NCI-H510A (cell line): Measurements from ENCODE around the gene TULP3.

Source experiments
- DNase-seq: peaks from one replicate; lab custom pipeline; 2025; lab: John Stamatoyannopoulos, UW

TULP3 gene

DNA sequence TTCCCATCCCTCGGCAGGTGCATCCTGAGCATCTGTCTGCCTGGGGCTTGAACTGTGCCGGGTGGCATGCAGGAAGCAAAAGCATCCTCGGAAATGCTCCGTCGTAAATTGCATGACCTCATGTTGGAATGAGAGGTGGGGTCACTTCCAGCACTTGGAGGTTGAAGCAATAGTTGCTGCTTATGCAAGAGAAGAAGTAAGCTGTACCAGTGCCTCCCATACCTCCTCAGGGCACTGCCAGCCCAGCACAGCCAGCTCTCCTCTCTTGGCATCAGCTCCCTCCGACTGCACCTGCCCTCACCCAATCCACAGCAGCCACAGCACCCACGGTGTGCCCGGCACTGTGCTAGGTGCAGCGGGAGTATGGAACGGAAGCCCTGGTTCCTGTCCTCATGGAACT is 80.1 kb downstream of the TULP3 start:
- peak; percentile 11 for DNase-seq

DNA sequence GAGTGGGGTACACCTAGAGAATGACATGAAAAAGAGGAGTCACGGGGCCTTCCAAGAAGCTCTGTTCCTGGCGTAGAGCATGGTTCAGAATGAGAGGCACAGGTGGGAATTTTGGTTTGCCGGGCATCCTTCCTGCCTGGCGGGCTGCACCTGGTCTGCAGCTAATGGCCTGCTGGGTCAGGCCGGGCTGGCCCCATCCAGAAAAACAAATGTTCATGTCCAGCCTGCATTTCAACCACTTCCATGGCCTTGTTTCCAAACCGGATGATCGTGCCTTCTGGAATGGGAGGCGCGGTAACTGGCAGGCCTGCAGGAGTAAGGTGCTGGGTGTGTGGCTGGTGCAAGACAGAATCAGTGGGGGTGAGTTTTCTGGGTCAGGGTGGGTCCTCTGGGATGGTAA is 82.9 kb downstream of the TULP3 start:
- no peak for DNase-seq

DNA sequence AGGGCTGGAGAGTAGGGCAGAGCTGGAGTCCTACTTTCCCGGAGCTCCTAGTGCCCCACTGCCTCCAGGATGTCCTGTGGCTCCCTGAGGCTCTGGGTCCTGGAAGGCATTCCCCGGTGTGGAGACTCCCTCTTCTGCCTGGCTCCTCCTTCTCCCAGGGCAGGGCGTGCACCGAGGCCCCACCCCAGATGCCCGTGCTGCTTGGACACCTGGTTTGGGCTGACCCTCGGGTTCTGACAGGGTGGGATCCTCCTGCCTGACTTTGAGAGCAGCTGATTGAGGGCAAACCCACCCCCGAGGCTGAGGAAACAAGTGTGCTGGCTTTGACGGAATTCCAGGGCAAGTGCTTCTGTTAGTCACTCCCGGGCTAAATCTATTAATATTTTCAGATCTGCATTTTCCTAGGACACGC is 83.9 kb downstream of the TULP3 start:
- DNase-seq, result no peak

GRCh38 chr12:2976581-2976996 is 85.9 kb downstream of the TULP3 start:
- no peak for DNase-seq

- no peak for DNase-seq
Measured at GRCh38 chr12:2977776-2978175, 87.1 kb downstream of the TULP3 start.

- no peak for DNase-seq
Measured at GRCh38 chr12:2979806-2980205, 89.1 kb downstream of the TULP3 start.

DNA sequence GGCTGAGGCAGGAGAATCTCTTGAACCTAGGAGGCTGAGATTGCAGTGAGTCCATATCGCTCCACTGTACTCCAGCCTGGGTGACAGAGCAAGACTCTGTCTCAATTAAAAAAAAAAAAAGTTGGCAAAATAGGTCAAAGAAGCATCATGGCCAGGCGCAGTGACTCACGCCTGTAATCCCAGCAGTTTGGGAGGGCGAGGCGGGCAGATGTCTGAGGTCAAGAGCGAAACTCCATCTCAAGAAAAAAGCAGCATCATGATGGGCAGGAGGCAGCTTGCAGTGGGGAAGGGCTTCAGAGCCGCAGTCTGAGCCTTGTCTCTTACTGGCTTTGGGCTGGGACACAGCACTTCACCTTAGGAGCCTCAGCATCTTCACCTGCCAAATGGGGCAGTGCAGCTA is 89.9 kb downstream of the TULP3 start:
- DNase-seq, result no peak

GRCh38 chr12:2982361-2982760 is 91.7 kb downstream of the TULP3 start:
- DNase-seq, result no peak

DNA sequence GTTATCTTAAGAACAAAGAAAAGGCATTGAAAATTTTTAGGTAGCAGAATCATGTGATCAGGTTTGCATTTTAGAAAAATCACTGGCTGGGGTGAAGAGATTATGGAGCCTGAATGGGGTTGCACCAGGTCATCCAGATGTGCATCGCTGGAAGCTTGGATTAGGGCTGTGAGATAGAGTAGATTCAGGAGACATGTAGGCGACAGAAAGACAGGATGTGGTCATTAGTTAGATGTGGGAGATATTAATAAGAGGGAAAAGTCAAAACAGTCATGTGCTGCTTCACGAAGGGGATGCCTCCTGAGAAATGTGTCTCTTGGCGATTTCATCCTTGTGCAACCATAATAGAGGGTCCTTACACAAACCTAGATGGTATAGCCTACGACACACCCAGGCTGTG is 93.6 kb downstream of the TULP3 start:
- DNase-seq, result no peak

DNA sequence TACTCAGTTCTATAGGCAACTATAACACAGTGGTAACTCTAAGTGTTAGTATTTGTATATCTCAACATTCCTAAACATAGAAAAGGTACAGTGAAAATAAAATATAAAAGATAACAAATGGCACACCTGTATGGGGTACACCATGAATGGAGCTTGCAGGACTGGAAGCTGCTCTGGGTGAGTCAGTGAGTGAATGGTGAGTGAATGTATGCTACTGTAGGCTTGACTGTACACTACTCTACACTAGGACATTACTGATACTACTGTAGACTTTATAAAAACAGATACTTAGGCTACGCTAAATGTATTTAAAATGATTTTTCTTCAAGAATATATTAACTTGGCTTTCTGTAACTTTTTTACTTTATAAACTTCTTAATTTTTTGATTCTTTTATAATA is 94.0 kb downstream of the TULP3 start:
- no peak for DNase-seq

DNA sequence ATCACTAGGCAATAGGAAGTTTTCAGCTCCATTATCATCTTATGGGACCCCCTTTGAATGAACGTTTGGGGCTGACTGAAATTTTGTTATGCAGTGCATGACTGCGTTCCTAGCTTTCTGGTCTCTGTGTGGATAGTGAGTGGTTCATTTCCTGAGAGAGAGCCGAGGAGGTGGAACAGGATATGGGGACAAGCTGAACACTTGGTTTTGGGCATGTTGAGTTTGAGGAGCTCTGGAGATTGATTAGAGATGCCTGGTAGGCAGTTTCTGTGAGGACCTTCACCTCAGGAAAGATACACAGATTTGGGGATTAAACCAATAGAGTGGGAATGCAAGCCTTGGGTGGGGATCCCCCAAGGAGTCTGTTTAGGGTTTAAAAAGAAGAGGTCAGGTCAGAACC is 96.2 kb downstream of the TULP3 start:
- no peak for DNase-seq

DNA sequence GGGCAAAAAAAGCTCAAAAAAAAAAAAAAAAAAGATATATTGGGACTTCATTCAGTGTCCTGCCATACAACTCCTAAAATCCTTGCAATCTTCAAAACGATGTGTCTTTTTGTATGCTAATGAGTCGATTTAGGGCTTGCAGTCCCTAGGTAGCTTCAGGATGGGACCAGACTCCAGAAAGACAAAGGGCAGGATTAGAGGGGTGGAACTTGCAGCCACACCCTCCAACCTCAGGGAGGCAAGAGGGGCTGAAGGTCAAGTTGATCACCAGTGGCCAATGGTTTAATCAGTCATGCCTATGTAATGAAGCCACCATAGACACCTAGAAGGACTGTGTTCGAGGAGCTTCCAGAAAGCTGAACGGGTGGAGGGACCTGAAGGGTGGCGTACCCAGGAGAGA is 97.8 kb downstream of the TULP3 start:
- DNase-seq, result no peak
